HepG2 (cell line): Measurements from ENCODE around the gene STRN3. TPM values are rescaled to one million over a fixed set of nuclear protein-coding genes. Genes with fewer than 3 reads are reported as not detected.

Experiments used
- ATAC-seq: fragments of 200-7000 bp; cut with Tn5 transposase; 3 replicates; pipeline ENCODE4 v1.9.1; 2020; ENCODE audit warnings: mild to moderate bottlenecking, moderate library complexity
- BruUV-seq: library from RNA; stranded (reverse); fragments of 400-500 nt; replicated peaks from 2 replicates; lab custom pipeline; 2021; lab: Mats Ljungman, UMichigan
- CTCF ChIA-PET: fragments of 300-600 bp; formaldehyde crosslinking; extraction: SDS; loops from one replicate; lab custom pipeline; 2021; ENCODE audit warnings: low total read pairs, inconsistent platforms, low intra/inter-chr PET ratio; lab: Yijun Ruan, JAX
- POLR2A ChIA-PET: fragments of 350-600 bp; sonication (Branson Sonifier 250); formaldehyde crosslinking; loops from one replicate; lab custom pipeline; 2020; ENCODE audit warnings: antibody characterized with exemption, inconsistent platforms; lab: Yijun Ruan, JAX
- DNase-seq: peaks from one replicate; pipeline ENCODE4 v3.0.0-alpha.2; 2015; ENCODE audit warnings: low spot score
- FAIRE-seq: peaks from 3 replicates; lab custom pipeline; 2011; peaks lifted over from hg19 to GRCh38; lab: Jason Lieb, UNC
- H2AFZ ChIP-seq: one replicate; pipeline ENCODE4 v1.6.1; 2011; ENCODE audit warnings: low read length, inconsistent platforms
- H3K27ac ChIP-seq: fragments of 300-600 bp; 3 replicates; pipeline ENCODE4 v1.8.0; 2011; ENCODE audit warnings: mixed run types, mild to moderate bottlenecking, mixed read lengths, low read length, inconsistent platforms; ENCODE audit not compliant: insufficient read depth; ENCODE audit errors: extremely low read length
- H3K27me3 ChIP-seq, 2 experiments: fragments of 200-600 bp in 1 of 2; 2 replicates in 1 of 2; 3 replicates in 1 of 2; pipeline versions ENCODE4 v1.6.0 to v1.8.0; 2011; ENCODE audit warnings: low read length in 2 of 2, mild to moderate bottlenecking in 2 of 2, moderate library complexity in 2 of 2, inconsistent platforms in 1 of 2; ENCODE audit not compliant: insufficient read depth in 2 of 2, control insufficient read depth in 1 of 2
- H3K36me3 ChIP-seq, 2 experiments: fragments of 200-600 bp in 1 of 2; replicated peaks in 1 of 2; 2 replicates in 1 of 2; 3 replicates in 1 of 2; pipeline versions ENCODE4 v1.5.1 to v1.8.0; 2011; ENCODE audit warnings: low read length in 2 of 2, inconsistent platforms in 1 of 2; ENCODE audit not compliant: insufficient read depth in 2 of 2, control insufficient read depth in 1 of 2
- H3K4me1 ChIP-seq: 2 replicates; pipeline ENCODE4 v1.5.1; 2012; ENCODE audit warnings: low read length, inconsistent platforms; ENCODE audit not compliant: insufficient read depth
- H3K4me2 ChIP-seq: 2 replicates; pipeline ENCODE4 v1.6.0; 2011; ENCODE audit warnings: low read depth, low read length, inconsistent platforms
- H3K4me3 ChIP-seq, 3 experiments: fragments of 200-600 bp in 1 of 3; sonication (generic), shearing (Covaris generic) in 1 of 3; replicated peaks in 1 of 3; 2 replicates each; pipeline ENCODE4 v1.5.1; 2011 to 2016; ENCODE audit warnings: low read length in 3 of 3, inconsistent platforms in 2 of 3, low read depth in 2 of 3, mild to moderate bottlenecking in 2 of 3, control low read depth in 1 of 3, mixed read lengths in 1 of 3; ENCODE audit not compliant: insufficient read depth in 1 of 3
- H3K79me2 ChIP-seq: one replicate; pipeline ENCODE4 v1.6.1; 2011; ENCODE audit warnings: low read length, inconsistent platforms; ENCODE audit not compliant: insufficient read depth
- H3K9ac ChIP-seq: 2 replicates; pipeline ENCODE4 v1.6.0; 2011; ENCODE audit warnings: mild to moderate bottlenecking, low read depth, low read length, inconsistent platforms; ENCODE audit not compliant: insufficient read depth
- H3K9me3 ChIP-seq: 2 replicates; pipeline ENCODE4 v1.5.1; 2012; ENCODE audit warnings: mild to moderate bottlenecking, low read length
- H4K20me1 ChIP-seq: 2 replicates; pipeline ENCODE4 v1.6.0; 2011; ENCODE audit warnings: inconsistent platforms, mild to moderate bottlenecking, low read length, moderate library complexity; ENCODE audit not compliant: insufficient read depth
- NKX3-1 ChIP-seq: sonication (generic); formaldehyde crosslinking; IDR thresholded peaks from 2 replicates; pipeline ENCODE4 v1.5.0; 2020; ENCODE audit warnings: missing genetic modification reagents
- POLR2AphosphoS2 ChIP-seq: IDR thresholded peaks from 2 replicates; pipeline ENCODE4 v1.6.1; 2011; ENCODE audit warnings: low read depth, low read length, improper control_type of control experiment
- POLR2AphosphoS5 ChIP-seq: IDR thresholded peaks from 2 replicates; pipeline ENCODE4 v1.6.1; 2012; ENCODE audit warnings: low read depth, low read length
- POLR2G ChIP-seq: fragments of 200-400 bp; formaldehyde crosslinking; IDR thresholded peaks from 2 replicates; pipeline ENCODE4 v1.6.1; 2018; ENCODE audit warnings: mild to moderate bottlenecking, low read depth, low read length, moderate library complexity
- RBM22 ChIP-seq: fragments of 200-400 bp; formaldehyde crosslinking; optimal IDR thresholded peaks from 2 replicates; pipeline ENCODE3; 2017; ENCODE audit warnings: mild to moderate bottlenecking, low read length, moderate library complexity
- RELA ChIP-seq: sonication (generic); formaldehyde crosslinking; IDR thresholded peaks from 2 replicates; pipeline ENCODE4 v1.4.0; 2020; ENCODE audit warnings: missing genetic modification reagents
- ZFP62 ChIP-seq: sonication (generic); formaldehyde crosslinking; IDR thresholded peaks from 2 replicates; pipeline ENCODE4 v1.4.0; 2020; ENCODE audit warnings: missing genetic modification reagents
- ZNF224 ChIP-seq: sonication (generic); formaldehyde crosslinking; IDR thresholded peaks from 2 replicates; pipeline ENCODE4 v1.5.0; 2020; ENCODE audit warnings: mild to moderate bottlenecking, missing genetic modification reagents
- ZNF441 ChIP-seq: sonication (generic); formaldehyde crosslinking; IDR thresholded peaks from 2 replicates; pipeline ENCODE4 v1.7.0; 2021; ENCODE audit warnings: missing genetic modification reagents, borderline replicate concordance
- WGBS: methylation state at CpG from one replicate; pipeline ENCODE4 v1.1.6; 2017; ENCODE audit warnings: low lambda C conversion rate; 5-methylcytosine and 5-hydroxymethylcytosine counted together
- in situ Hi-C: cut with HindIII; loops from 2 replicates; pipeline ENCODE4 v1.10.0; 2017; ENCODE audit warnings: low pct_unique_long_range_greater_than_20kb; ENCODE audit not compliant: extremely low pct_ligation_motif_present
- intact Hi-C: fragments of 100-400 bp; cut with micrococcal nuclease; formaldehyde crosslinking; loops from one replicate; pipeline ENCODE4 v1.10.0; 2022; ENCODE audit not compliant: unreplicated experiment
- polyA plus RNA-seq, 8 experiments: library from polyadenylated mRNA; depleted of rRNA in 3 of 8; stranded (reverse) in 7 of 8; unstranded in 1 of 8; fragments of >200 nt; fragmentation: Illumina TruSeq in 4 of 8; extraction: Trizol in 4 of 8; gene quantifications; 2 replicates each; pipeline versions ENCODE4 v1.2.1 to v1.2.3, GENCODE V29; 2011 to 2016; ENCODE audit warnings: low read depth in 4 of 8, missing spikeins in 1 of 8, mixed read lengths in 1 of 8; ENCODE audit not compliant: insufficient read depth in 1 of 8
- total RNA-seq, 5 experiments: library from RNA; depleted of rRNA; stranded (reverse); fragments of >200 nt; fragmentation: Illumina TruSeq; extraction: Trizol; gene quantifications; 2 replicates each; pipeline ENCODE4 v1.2.3, GENCODE V29; 2016; ENCODE audit warnings: low read depth in 1 of 5
- TF ChIP-seq, protein P1 (sequence below), 2 experiments: sonication (generic) in 1 of 2; formaldehyde crosslinking in 1 of 2; IDR thresholded peaks; 2 replicates each; pipeline versions ENCODE4 v1.5.1 to v1.6.1; 2011 to 2020; ENCODE audit warnings: borderline replicate concordance in 1 of 2, low read depth in 1 of 2, low read length in 1 of 2, mild to moderate bottlenecking in 1 of 2, missing genetic modification reagents in 1 of 2, moderate library complexity in 1 of 2
- TF ChIP-seq, protein P2 (sequence below): IDR thresholded peaks from 2 replicates; pipeline ENCODE4 v1.6.1; 2016; ENCODE audit warnings: missing genetic modification reagents, missing compliant biosample characterization

Gene STRN3
- total and polyA plus RNA-seq, 2 of the 13 experiments (the other 11 are each of a cell fraction or from before 2014, with no cell fraction given), result 49.4 to 123 TPM

DNA sequence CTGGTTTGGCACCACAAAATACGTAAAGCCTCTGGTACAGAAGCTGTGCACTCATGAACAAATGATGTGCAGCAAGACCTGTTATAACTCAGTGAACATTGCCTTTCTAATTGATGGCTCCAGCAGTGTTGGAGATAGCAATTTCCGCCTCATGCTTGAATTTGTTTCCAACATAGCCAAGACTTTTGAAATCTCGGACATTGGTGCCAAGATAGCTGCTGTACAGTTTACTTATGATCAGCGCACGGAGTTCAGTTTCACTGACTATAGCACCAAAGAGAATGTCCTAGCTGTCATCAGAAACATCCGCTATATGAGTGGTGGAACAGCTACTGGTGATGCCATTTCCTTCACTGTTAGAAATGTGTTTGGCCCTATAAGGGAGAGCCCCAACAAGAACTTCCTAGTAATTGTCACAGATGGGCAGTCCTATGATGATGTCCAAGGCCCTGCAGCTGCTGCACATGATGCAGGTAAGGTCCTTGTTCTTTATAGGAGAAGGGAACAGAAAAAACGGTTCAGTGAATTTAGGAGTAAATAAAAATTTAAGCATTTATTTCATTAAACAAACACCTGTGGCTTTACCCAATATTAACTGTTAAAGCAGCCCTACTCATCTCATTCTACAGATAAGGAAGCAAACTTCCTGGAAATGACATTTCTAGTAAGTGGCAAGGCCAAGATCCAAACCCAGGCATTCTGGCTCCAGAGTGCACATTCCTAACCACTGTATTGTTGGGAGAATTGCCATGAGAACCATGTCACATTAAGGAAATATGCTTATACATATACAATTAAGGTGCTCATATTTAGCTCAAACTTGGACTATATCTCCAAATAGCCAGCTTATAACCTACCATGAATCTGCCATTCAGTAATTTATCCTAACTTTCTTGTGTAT, 140.1 kb downstream of the STRN3 start (continued):
- TF ChIP-seq ZFP62 (CRISPR knock-in tag) (no peak), RELA (CRISPR knock-in tag) (no peak), ZNF224 (CRISPR knock-in tag) (no peak), ZNF441 (CRISPR knock-in tag) (no peak)
- TF ChIP-seq, protein P1, sequence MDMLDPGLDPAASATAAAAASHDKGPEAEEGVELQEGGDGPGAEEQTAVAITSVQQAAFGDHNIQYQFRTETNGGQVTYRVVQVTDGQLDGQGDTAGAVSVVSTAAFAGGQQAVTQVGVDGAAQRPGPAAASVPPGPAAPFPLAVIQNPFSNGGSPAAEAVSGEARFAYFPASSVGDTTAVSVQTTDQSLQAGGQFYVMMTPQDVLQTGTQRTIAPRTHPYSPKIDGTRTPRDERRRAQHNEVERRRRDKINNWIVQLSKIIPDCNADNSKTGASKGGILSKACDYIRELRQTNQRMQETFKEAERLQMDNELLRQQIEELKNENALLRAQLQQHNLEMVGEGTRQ (IDR thresholded peaks at IDR 0.05; ENCODE audit: low read depth, low read length), result no peak
- TF ChIP-seq, protein P1 (CRISPR knock-in tag; IDR thresholded peaks at IDR 0.05; ENCODE audit: borderline replicate concordance), result no peak
- TF ChIP-seq, protein P2, sequence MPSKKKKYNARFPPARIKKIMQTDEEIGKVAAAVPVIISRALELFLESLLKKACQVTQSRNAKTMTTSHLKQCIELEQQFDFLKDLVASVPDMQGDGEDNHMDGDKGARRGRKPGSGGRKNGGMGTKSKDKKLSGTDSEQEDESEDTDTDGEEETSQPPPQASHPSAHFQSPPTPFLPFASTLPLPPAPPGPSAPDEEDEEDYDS (CRISPR knock-in tag), result no peak

DNA sequence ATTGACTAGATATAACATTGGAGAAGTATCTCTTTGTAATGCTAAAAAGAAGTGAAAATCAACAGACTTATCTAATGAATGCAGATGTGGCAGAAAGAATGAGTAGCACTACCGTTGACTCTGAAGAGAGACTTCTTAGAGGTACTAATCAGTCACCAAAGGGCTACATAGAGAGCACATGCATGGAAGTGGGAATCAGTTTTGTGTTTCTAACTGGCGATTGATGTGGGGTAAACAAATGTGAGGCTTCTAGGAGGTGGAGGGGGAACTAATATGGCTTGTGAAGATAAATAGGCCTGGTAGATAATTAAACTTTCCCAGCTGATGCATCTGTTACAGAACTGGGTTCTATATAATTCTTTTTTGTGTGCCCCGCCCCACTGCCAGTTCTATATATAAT, 141.3 kb downstream of the STRN3 start:
- H3K9ac ChIP-seq, result no peak overlapping the region
- FAIRE-seq (no peak), ATAC-seq (no peak), DNase-seq (no peak)
- H3K79me2 ChIP-seq, result no peaks in the 10 kb centered on the region
- 97% methylated on average over 3 of the region's 3 CpGs for WGBS
- ChIA-PET CTCF (no interaction called here), POLR2A (no interaction called here)
- H3K27me3 ChIP-seq, result no peaks in the 10 kb centered on the region
- no peak overlapping the region for H3K4me3 ChIP-seq
- peaks cover 0 to 2% of the 10 kb centered on the region in 2 experiments; a peak in 1 of 5 replicates for H3K36me3 ChIP-seq
- TF ChIP-seq RBM22 (peak; percentile 75), POLR2AphosphoS2 (peak; percentile 35; the same call in 1 of the 2 replicates), POLR2G (peak; percentile 56), NKX3-1 (CRISPR knock-in tag) (no peak), POLR2AphosphoS5 (0 out of 2 replicates have a peak, but pooled peaks have one; percentile 25)
- H3K4me1 ChIP-seq, result peaks cover 22% of the 10 kb centered on the region
- no TSS peak for BruUV-seq
- in situ Hi-C loops, result no loop called here
- H3K27ac ChIP-seq, result no peak overlapping the region
- no peak overlapping the region for H2AFZ ChIP-seq
- H3K4me2 ChIP-seq, result no peak overlapping the region
- H4K20me1 ChIP-seq, result no peaks in the 10 kb centered on the region
- no peaks in the 10 kb centered on the region for H3K9me3 ChIP-seq
- intact Hi-C loops, result no loop called here
